IMR-90 (cell line): ENCODE results near the gene PEAK3.

Experiments used
- CTCF ChIP-seq: conservative IDR thresholded peaks from 2 replicates; pipeline ENCODE4 v1.5.1; 2012; ENCODE audit warnings: mild to moderate bottlenecking, low read depth, low read length, improper control_type of control experiment
- POLR2A ChIP-seq: IDR thresholded peaks from 2 replicates; pipeline ENCODE4 v1.6.1; 2012; ENCODE audit warnings: mild to moderate bottlenecking, low read depth, low read length
- RFX5 ChIP-seq: IDR thresholded peaks from 2 replicates; pipeline ENCODE4 v1.8.0; 2012; ENCODE audit warnings: low read depth, mild to moderate bottlenecking, low read length, moderate library complexity
- SMC3 ChIP-seq: fragments of 150-350 bp; IDR thresholded peaks from 2 replicates; pipeline ENCODE4 v1.6.1; 2016; ENCODE audit warnings: low read depth, mild to moderate bottlenecking, antibody characterized with exemption, low read length, moderate library complexity
- USF2 ChIP-seq: fragments of 150-350 bp; IDR thresholded peaks from 2 replicates; pipeline ENCODE4 v1.6.1; 2017; ENCODE audit warnings: mild to moderate bottlenecking, antibody characterized with exemption, low read length, low read depth

- no peak for TF ChIP-seq RFX5
- TF ChIP-seq SMC3 = no peak
- TF ChIP-seq CTCF = no peak
- no peak for TF ChIP-seq POLR2A
- no peak for TF ChIP-seq USF2
Observed at GRCh38 chr19:2226051-2226839, 55.7 kb downstream of the PEAK3 start.
